WTC11 (cell line): ENCODE measurements around the gene GNRHR. TPM values are rescaled to one million over a fixed set of nuclear protein-coding genes. Genes with fewer than 3 reads are reported as not detected.

Experiments used
- ATAC-seq: fragments of 200-7000 bp; cut with Tn5 transposase; 2 replicates; pipeline ENCODE4 v1.10.0; 2021; ENCODE audit warnings: mild to moderate bottlenecking, moderate library complexity
- CTCF ChIA-PET: fragments of 300-600 bp; sonication (Branson Sonifier 250); formaldehyde crosslinking; loops from one replicate; lab custom pipeline; 2021; ENCODE audit warnings: antibody characterized with exemption; lab: Charles Lee
- POLR2A ChIA-PET: fragments of 350-600 bp; sonication (Branson Sonifier 250); formaldehyde crosslinking; loops from one replicate; lab custom pipeline; 2021; ENCODE audit warnings: antibody characterized with exemption; lab: Charles Lee
- DNase-seq: peaks from one replicate; pipeline ENCODE4 v3.0.0; 2021; ENCODE audit warnings: low spot score
- H3K27ac Mint-ChIP-seq: 2 replicates; pipeline ENCODE4 v1.8.0; 2021; ENCODE audit warnings: mixed read lengths
- H3K27me3 Mint-ChIP-seq: 2 replicates; pipeline ENCODE4 v1.8.0; 2021; ENCODE audit warnings: low read depth, mild to moderate bottlenecking, moderate library complexity, mixed read lengths
- H3K36me3 Mint-ChIP-seq: 2 replicates; pipeline ENCODE4 v1.8.0; 2021; ENCODE audit warnings: mixed read lengths
- H3K4me1 Mint-ChIP-seq: 2 replicates; pipeline ENCODE4 v1.8.0; 2022; ENCODE audit warnings: mixed read lengths
- H3K4me3 Mint-ChIP-seq: 2 replicates; pipeline ENCODE4 v1.8.0; 2021; ENCODE audit warnings: mild to moderate bottlenecking, moderate library complexity, mixed read lengths
- H3K9me3 Mint-ChIP-seq: 2 replicates; pipeline ENCODE4 v1.8.0; 2021; ENCODE audit warnings: mixed read lengths
- CDX4 ChIP-seq: fragments of 250-450 bp; sonication (Bioruptor Pico); IDR thresholded peaks from 2 replicates; pipeline ENCODE4 v1.9.0; 2021; ENCODE audit warnings: moderate library complexity, mild to moderate bottlenecking, inconsistent platforms, borderline replicate concordance
- CTCF ChIP-seq: fragments of 200-600 bp; IDR thresholded peaks from 2 replicates; pipeline ENCODE4 v1.8.0; 2022; ENCODE audit warnings: antibody characterized with exemption
- E2F1 ChIP-seq: sonication (generic); formaldehyde crosslinking; IDR thresholded peaks from 2 replicates; pipeline ENCODE4 v1.8.0; 2022; ENCODE audit warnings: mild to moderate bottlenecking, missing genetic modification reagents
- FOXK1 ChIP-seq: sonication (generic); formaldehyde crosslinking; IDR thresholded peaks from 2 replicates; pipeline ENCODE4 v1.8.0; 2022; ENCODE audit warnings: mild to moderate bottlenecking, moderate library complexity, missing genetic modification reagents
- NR2C2 ChIP-seq: sonication (generic); formaldehyde crosslinking; IDR thresholded peaks from 2 replicates; pipeline ENCODE4 v1.8.0; 2022; ENCODE audit warnings: mild to moderate bottlenecking, missing genetic modification reagents
- USF1 ChIP-seq: sonication (generic); formaldehyde crosslinking; IDR thresholded peaks from 2 replicates; pipeline ENCODE4 v1.8.0; 2022; ENCODE audit warnings: mild to moderate bottlenecking, missing genetic modification reagents
- ZBTB43 ChIP-seq: sonication (generic); formaldehyde crosslinking; IDR thresholded peaks from 2 replicates; pipeline ENCODE4 v1.8.1; 2023; ENCODE audit warnings: mild to moderate bottlenecking, missing genetic modification reagents
- ZMAT4 ChIP-seq: fragments of 250-450 bp; sonication (Bioruptor Pico); IDR thresholded peaks from 2 replicates; pipeline ENCODE4 v1.9.0; 2021; ENCODE audit warnings: mild to moderate bottlenecking
- ZNF138 ChIP-seq: sonication (generic); formaldehyde crosslinking; conservative IDR thresholded peaks from 2 replicates; pipeline ENCODE4 v1.8.1; 2022; ENCODE audit warnings: mild to moderate bottlenecking, moderate library complexity, missing genetic modification reagents
- ZNF425 ChIP-seq: fragments of 250-450 bp; sonication (Bioruptor Pico); conservative IDR thresholded peaks from 2 replicates; pipeline ENCODE4 v1.9.0; 2021; ENCODE audit warnings: mild to moderate bottlenecking
- total RNA-seq: library from RNA; stranded (reverse); gene quantifications from 3 replicates; pipeline ENCODE4 v1.2.3, GENCODE V29; 2021

The GNRHR gene
- total RNA-seq, 1 experiment from 2014 or later, result not detected

GRCh38 chr4:67700738-67701516 lies 53.3 kb downstream of the GNRHR start, which contains the start of gene UBA6 (continued):
- TF ChIP-seq CTCF, result peak; percentile 38; the same call in 1 of the 2 replicates
- TF ChIP-seq USF1 (CRISPR knock-in tag), result peak; percentile 33; the same call in 1 of the 2 replicates
- TF ChIP-seq ZNF425, result no peak

GRCh38 chr4:67700116-67700737 lies 54.0 kb downstream of the GNRHR start:
- H3K27me3 Mint-ChIP-seq, result no peaks in the 10 kb centered on the region
- H3K4me1 Mint-ChIP-seq, result peaks cover 27% of the 10 kb centered on the region
- ChIA-PET POLR2A (interaction anchor here (1.4 to 1.6 kb wide), 3 partner anchors 9 to 155 kb away, joined by 3 to 4 read pairs (median 3); partner anchors contain the start of gene CENPC), CTCF (interaction anchor here (1.1 to 2.5 kb wide), 4 partner anchors 13 to 48 kb away, joined by 3 to 20 read pairs (median 9); no protein-coding TSS in a partner anchor)
- peak; percentile 14; the same call in 1 of the 2 replicates for ATAC-seq
- peak overlapping the region; percentile 88 for H3K4me3 Mint-ChIP-seq
- TF ChIP-seq FOXK1 (no peak), ZNF138 (CRISPR knock-in tag) (no peak)
- TF ChIP-seq, all 79 proteins: peak for 0
- DNase-seq, result no peak
- Mint-ChIP-seq H3K27ac (peak overlapping the region; percentile 47), H3K36me3 (peaks cover 14% of the 10 kb centered on the region), H3K9me3 (no peaks in the 10 kb centered on the region)

- H3K9me3 Mint-ChIP-seq, result no peaks in the 10 kb centered on the region
- CTCF ChIA-PET, result interaction anchor here (0.6 to 2.5 kb wide), 5 partner anchors 14 to 1054 kb away, joined by 3 to 20 read pairs (median 3); no protein-coding TSS in a partner anchor
- ATAC-seq, result no peak
- peaks cover 27% of the 10 kb centered on the region for H3K4me1 Mint-ChIP-seq
- no peak for DNase-seq
- POLR2A ChIA-PET, result interaction anchor here (1.4 kb wide), 1 partner anchor 8 kb away, joined by 3 read pairs; no protein-coding TSS in a partner anchor
- H3K27ac Mint-ChIP-seq, result no peak overlapping the region
- H3K4me3 Mint-ChIP-seq, result peak overlapping the region; percentile 88
- no peaks in the 10 kb centered on the region for H3K27me3 Mint-ChIP-seq
- TF ChIP-seq ZMAT4 (no peak), CDX4 (CRISPR knock-in tag) (no peak), E2F1 (CRISPR knock-in tag) (no peak), NR2C2 (no peak), ZBTB43 (no peak)
- peaks cover 14% of the 10 kb centered on the region for H3K36me3 Mint-ChIP-seq
Observed at GRCh38 chr4:67699603-67700002, 54.6 kb downstream of the GNRHR start.
